Vagina (tissue), 2 donors: ENCODE data around the gene SIDT2. TPM values are rescaled to one million over a fixed set of nuclear protein-coding genes. Genes with fewer than 3 reads are reported as not detected.
A peak's percentile ranks its signal among the peaks of the same experiment; 100 is the strongest.

Source experiments
- DNase-seq, 2 donors: peaks; one replicate each; pipeline ENCODE4 v3.0.0-alpha.2; 2017; ENCODE audit errors: extremely low spot score in 2 of 2
- H3K27ac ChIP-seq: fragments of 200-600 bp; sonication (generic); one replicate; pipeline ENCODE4 v1.5.1; 2019
- H3K27me3 ChIP-seq: fragments of 200-600 bp; sonication (generic); one replicate; pipeline ENCODE4 v1.5.1; 2019
- H3K36me3 ChIP-seq, 2 donors: fragments of 200-600 bp; sonication (generic); one replicate each; pipeline ENCODE4 v1.5.1; 2017 to 2019
- H3K4me1 ChIP-seq: fragments of 200-600 bp; sonication (generic); one replicate; pipeline ENCODE4 v1.5.1; 2019
- H3K4me3 ChIP-seq, 2 donors: fragments of 200-600 bp; sonication (generic); 1 replicate in 1 of 2; 2 replicates in 1 of 2; pipeline ENCODE4 v1.5.1; 2016 to 2019
- H3K9me3 ChIP-seq: fragments of 200-600 bp; sonication (generic); one replicate; pipeline ENCODE4 v1.5.1; 2019
- CTCF ChIP-seq, 3 experiments: fragments of 450-650 bp in 2 of 3; fragments of 200-600 bp in 1 of 3; sonication (generic) in 1 of 3; IDR thresholded peaks; one replicate each; pipeline ENCODE4 v1.5.1; 2017 to 2019; ENCODE audit warnings: antibody characterized with exemption in 3 of 3, mild to moderate bottlenecking in 2 of 3, moderate library complexity in 2 of 3
- POLR2A ChIP-seq, 2 donors: fragments of 450-650 bp; IDR thresholded peaks; one replicate each; pipeline ENCODE4 v1.6.1; 2017; ENCODE audit warnings: antibody characterized with exemption in 2 of 2, mild to moderate bottlenecking in 2 of 2, moderate library complexity in 2 of 2
- POLR2AphosphoS5 ChIP-seq, 2 donors: sonication (generic); formaldehyde crosslinking; IDR thresholded peaks; one replicate each; pipeline ENCODE4 v1.9.0; 2017; ENCODE audit warnings: antibody characterized with exemption in 2 of 2, mild to moderate bottlenecking in 2 of 2, low read depth in 1 of 2; ENCODE audit not compliant: insufficient read depth in 1 of 2
- intact Hi-C: fragments of 100-400 bp; cut with DNase I; formaldehyde crosslinking; loops from one replicate; pipeline ENCODE4 v1.15.1; 2023
- total RNA-seq: library from RNA; depleted of rRNA; stranded (reverse); fragments of >200 nt; gene quantifications from one replicate; pipeline ENCODE4 v1.2.3, GENCODE V29; 2016

The SIDT2 gene
- total RNA-seq, 1 donor from 2014 or later, result 24.8 TPM

DNA sequence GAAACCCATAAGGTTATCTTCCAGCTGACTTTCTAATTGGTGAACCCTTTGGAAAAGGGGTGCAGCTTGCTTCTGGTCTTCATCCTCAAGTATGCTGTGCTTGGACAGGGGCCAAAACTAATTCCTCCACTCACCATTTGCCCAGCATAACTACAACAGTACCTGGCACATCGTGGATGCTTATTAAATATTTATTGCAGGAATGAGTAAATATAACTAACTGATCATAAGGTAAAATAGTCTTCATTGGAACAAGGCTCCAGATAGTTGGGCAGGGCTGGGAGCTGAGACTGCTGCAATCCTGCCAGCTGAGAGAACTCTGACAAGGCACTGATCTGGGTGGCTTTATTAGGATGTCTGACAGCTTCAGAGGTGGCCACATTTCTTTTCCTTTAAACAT, 2.4 kb upstream of the SIDT2 start:
- Histone ChIP-seq H3K4me3 (no peak overlapping the region), H3K36me3 (no peaks in the 10 kb centered on the region), H3K9me3 (no peaks in the 10 kb centered on the region), H3K27ac (no peak overlapping the region), H3K4me1 (peaks cover 32% of the 10 kb centered on the region), H3K27me3 (no peaks in the 10 kb centered on the region)
- no peak for DNase-seq
- no peak for TF ChIP-seq CTCF (IDR thresholded peaks at IDR 0.05)
- TF ChIP-seq POLR2AphosphoS5 (IDR thresholded peaks at IDR 0.05; ENCODE audit: insufficient read depth in 1 of 2, low read depth in 1 of 2), result no peak
- TF ChIP-seq POLR2A (IDR thresholded peaks at IDR 0.05), result no peak
- intact Hi-C loops, result loop anchor here (10.0 kb wide), 1 partner anchor 49 kb away; no protein-coding TSS in a partner anchor

DNA sequence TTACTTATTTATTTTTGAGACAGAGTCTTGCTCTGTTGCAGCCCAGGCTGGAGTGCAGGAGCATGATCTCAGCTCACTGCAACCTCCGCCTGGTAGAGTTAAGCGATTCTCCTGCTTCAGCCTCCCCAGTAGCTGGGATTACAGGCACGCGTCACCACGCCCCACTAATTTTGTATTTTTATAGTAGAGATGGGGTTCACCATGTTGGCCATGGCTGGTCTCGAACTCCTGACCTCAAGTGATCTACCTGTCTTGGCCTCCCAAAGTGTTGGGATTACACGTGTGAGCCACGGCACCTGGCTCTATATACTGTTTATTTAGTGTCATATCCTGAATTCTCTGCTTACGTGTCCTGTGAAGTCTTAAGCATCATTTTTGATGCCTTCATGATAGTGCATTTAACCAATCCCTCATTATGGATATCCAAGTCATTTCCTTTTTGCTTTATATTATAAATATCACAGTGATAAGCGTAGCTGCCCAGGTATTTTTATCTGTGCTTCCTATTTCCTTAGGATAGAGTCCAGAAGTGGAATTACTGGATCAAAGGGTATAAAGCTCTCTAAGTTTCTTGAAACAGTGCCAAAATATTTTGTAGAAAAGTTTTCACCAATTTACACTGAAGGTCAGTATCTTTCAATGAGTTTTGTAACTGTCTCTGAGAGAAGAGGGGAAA, 871 bp upstream of the SIDT2 start:
- no peaks in the 10 kb centered on the region for H3K27me3 ChIP-seq
- peaks cover 39% of the 10 kb centered on the region for H3K4me1 ChIP-seq
- peaks cover 0 to 11% of the 10 kb centered on the region in 2 donors for H3K36me3 ChIP-seq
- peak overlapping the region; percentile 72 to 97 for H3K4me3 ChIP-seq
- H3K27ac ChIP-seq, result peak overlapping the region; percentile 94
- intact Hi-C loops, result loop anchor here (10.0 kb wide), 1 partner anchor 47 kb away; no protein-coding TSS in a partner anchor
- TF ChIP-seq POLR2A (IDR thresholded peaks at IDR 0.05) (no peak), POLR2AphosphoS5 (IDR thresholded peaks at IDR 0.05; ENCODE audit: insufficient read depth in 1 of 2, low read depth in 1 of 2) (no peak), CTCF (IDR thresholded peaks at IDR 0.05) (no peak)
- H3K9me3 ChIP-seq, result no peaks in the 10 kb centered on the region
- no peak for DNase-seq

DNA sequence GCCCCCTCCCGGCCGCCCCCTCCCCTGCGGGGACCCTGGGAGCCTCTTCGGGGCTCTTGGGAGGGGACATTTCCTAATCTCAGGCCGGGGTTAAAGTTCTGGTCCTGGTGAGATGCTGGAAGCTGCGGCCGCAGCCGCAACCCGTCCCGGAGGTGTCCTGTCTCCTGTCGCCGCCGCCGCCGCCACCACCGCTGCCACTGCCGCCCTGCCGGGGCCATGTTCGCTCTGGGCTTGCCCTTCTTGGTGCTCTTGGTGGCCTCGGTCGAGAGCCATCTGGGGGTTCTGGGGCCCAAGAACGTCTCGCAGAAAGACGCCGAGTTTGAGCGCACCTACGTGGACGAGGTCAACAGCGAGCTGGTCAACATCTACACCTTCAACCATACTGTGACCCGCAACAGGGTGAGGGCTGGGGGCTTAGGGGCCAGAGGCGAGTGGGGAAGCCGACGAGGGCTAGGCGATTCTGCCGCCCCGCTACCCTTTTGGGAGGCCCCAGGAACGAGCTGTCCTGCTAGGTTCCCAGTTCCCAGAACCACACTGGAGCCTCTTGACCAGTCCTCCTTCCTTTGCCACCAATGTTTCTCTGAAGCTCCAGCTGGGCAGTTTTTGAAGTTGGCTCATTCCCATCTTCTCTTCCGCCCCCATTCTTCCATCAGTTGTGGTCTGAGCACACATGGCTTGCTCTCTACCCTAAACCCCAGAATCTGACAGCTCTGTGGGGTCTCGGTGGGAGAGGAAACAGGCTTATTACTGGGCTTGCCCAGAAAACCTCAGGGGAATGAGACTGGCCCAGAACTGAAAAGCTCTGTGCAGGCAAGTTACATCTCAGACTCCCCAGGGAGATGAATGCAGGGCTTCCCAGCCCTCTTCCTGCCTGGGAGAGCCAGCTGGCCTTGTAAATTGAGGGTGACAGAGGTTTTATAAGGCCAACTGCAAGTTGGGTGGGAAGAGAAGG, 781 bp downstream of the SIDT2 start:
- Histone ChIP-seq H3K36me3 (peaks cover 0 to 20% of the 10 kb centered on the region in 2 donors), H3K4me3 (peak overlapping the region; percentile 72 to 97), H3K9me3 (no peaks in the 10 kb centered on the region), H3K27me3 (no peaks in the 10 kb centered on the region), H3K27ac (peak overlapping the region; percentile 94), H3K4me1 (peaks cover 34% of the 10 kb centered on the region)
- peak in 1 of 2 donors; percentile 95 for DNase-seq
- no peak for TF ChIP-seq POLR2AphosphoS5 (IDR thresholded peaks at IDR 0.05; ENCODE audit: insufficient read depth in 1 of 2, low read depth in 1 of 2)
- TF ChIP-seq POLR2A (IDR thresholded peaks at IDR 0.05), result no peak
- no peak for TF ChIP-seq CTCF (IDR thresholded peaks at IDR 0.05)
- intact Hi-C loops, result loop anchor here (10.0 kb wide), 1 partner anchor 45 kb away; no protein-coding TSS in a partner anchor

DNA sequence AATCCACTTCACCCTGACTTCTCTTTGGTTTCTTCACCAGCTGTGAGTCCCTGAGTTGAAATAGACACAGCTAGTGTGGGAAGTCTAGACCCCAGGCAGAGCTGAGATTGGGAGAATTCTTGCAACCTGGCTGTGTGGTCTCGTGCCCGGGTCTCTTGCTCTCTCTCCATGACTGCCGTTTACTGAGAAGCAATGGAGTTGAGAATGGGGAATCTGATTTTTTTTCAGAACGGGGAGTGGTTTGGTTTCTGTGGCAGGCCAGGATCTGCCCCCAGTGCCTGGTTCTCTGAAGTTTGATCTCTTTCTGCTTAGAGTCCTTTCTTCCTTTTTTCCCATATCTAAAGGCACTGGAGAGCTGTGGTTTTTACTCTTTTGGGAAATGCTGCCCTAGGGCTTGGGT, 1.5 kb downstream of the SIDT2 start:
- Histone ChIP-seq H3K36me3 (peaks cover 0 to 20% of the 10 kb centered on the region in 2 donors), H3K4me3 (peak overlapping the region; percentile 72 to 97), H3K27ac (peak overlapping the region; percentile 94), H3K4me1 (peaks cover 34% of the 10 kb centered on the region), H3K27me3 (no peaks in the 10 kb centered on the region), H3K9me3 (no peaks in the 10 kb centered on the region)
- no peak for DNase-seq
- intact Hi-C loops, result no loop called here
- TF ChIP-seq CTCF (IDR thresholded peaks at IDR 0.05) (no peak), POLR2A (IDR thresholded peaks at IDR 0.05) (no peak), POLR2AphosphoS5 (IDR thresholded peaks at IDR 0.05; ENCODE audit: insufficient read depth in 1 of 2, low read depth in 1 of 2) (no peak)
